Transverse colon (tissue), 4 donors: Measurements from ENCODE around the gene KLHL22. TPM values are rescaled to one million over a fixed set of nuclear protein-coding genes. Genes with fewer than 3 reads are reported as not detected.
"Not testable (repeated sequence)": the region's sequence is repeated elsewhere in the genome, so short reads cannot be mapped to it uniquely, and the experiment has no call there.

Experiments
- DNase-seq: peaks from one replicate; pipeline ENCODE4 v3.0.0-alpha.2; 2019
- H3K27ac ChIP-seq, 4 donors: fragments of 200-600 bp; sonication (generic); 2 replicates each; pipeline ENCODE4 v1.5.1; 2016 to 2018; ENCODE audit warnings: inconsistent platforms in 4 of 4
- H3K27me3 ChIP-seq: fragments of 200-600 bp; sonication (generic); 2 replicates; pipeline ENCODE4 v1.5.1; 2017; ENCODE audit warnings: inconsistent platforms
- H3K36me3 ChIP-seq, 4 donors: fragments of 200-600 bp; sonication (generic); 2 replicates each; pipeline ENCODE4 v1.5.1; 2017 to 2019; ENCODE audit warnings: inconsistent platforms in 4 of 4
- H3K4me1 ChIP-seq, 4 donors: fragments of 200-600 bp; sonication (generic); 2 replicates each; pipeline ENCODE4 v1.5.1; 2017 to 2020; ENCODE audit warnings: inconsistent platforms in 4 of 4
- H3K4me3 ChIP-seq, 4 donors: fragments of 200-600 bp; sonication (generic); 1 replicate in 1 of 4; 2 replicates in 3 of 4; pipeline versions ENCODE4 v1.5.1 to v1.6.1; 2017 to 2019; ENCODE audit warnings: inconsistent platforms in 4 of 4
- H3K9me3 ChIP-seq, 2 donors: fragments of 200-600 bp; sonication (generic); 2 replicates each; pipeline ENCODE4 v1.5.1; 2017 to 2019; ENCODE audit warnings: inconsistent platforms in 2 of 2
- EP300 ChIP-seq: sonication (generic); formaldehyde crosslinking; IDR thresholded peaks from one replicate; pipeline ENCODE4 v1.6.1; 2017; ENCODE audit warnings: antibody characterized with exemption, low read depth
- POLR2A ChIP-seq: fragments of 450-650 bp; IDR thresholded peaks from one replicate; pipeline ENCODE4 v1.6.1; 2016; ENCODE audit warnings: antibody characterized with exemption, mild to moderate bottlenecking, moderate library complexity
- POLR2AphosphoS5 ChIP-seq, 3 donors: sonication (generic); formaldehyde crosslinking; IDR thresholded peaks; one replicate each; pipeline ENCODE4 v1.6.1; 2016; ENCODE audit warnings: antibody characterized with exemption in 3 of 3
- WGBS, 2 donors: methylation state at CpG; one replicate each; pipeline ENCODE4 v1.1.5; 2018; ENCODE audit warnings: low coverage in 1 of 2; 5-methylcytosine and 5-hydroxymethylcytosine counted together
- in situ Hi-C, 4 donors: fragments of 200-750 bp; cut with MboI; loops; one replicate each; pipeline versions ENCODE4 v1.15.0 to v1.15.1; 2017; ENCODE audit warnings: low sequenced_read_pairs in 3 of 4, low pct_ligation_motif_present in 1 of 4, low pct_unique_long_range_greater_than_20kb in 1 of 4
- intact Hi-C: fragments of 100-400 bp; cut with DNase I; formaldehyde crosslinking; loops from one replicate; pipeline ENCODE4 v1.15.1; 2023; ENCODE audit warnings: low total_unique reads
- total RNA-seq, 4 donors: library from RNA; depleted of rRNA; stranded (reverse); fragments of >200 nt; gene quantifications; one replicate each; pipeline ENCODE4 v1.1.0, GENCODE V29; 2016
- TF ChIP-seq, protein P1 (sequence below), 5 experiments: fragments of 200-600 bp in 3 of 5; fragments of 450-650 bp in 2 of 5; sonication (generic) in 3 of 5; IDR thresholded peaks; 1 replicate in 2 of 5; 2 replicates in 3 of 5; pipeline ENCODE4 v1.5.1; 2016 to 2017; ENCODE audit warnings: antibody characterized with exemption in 5 of 5, inconsistent platforms in 3 of 5, mild to moderate bottlenecking in 2 of 5, moderate library complexity in 1 of 5

The KLHL22 gene
- total RNA-seq, 4 donors from 2014 or later: 12.7 to 75.9 (median 16.9) TPM

DNA sequence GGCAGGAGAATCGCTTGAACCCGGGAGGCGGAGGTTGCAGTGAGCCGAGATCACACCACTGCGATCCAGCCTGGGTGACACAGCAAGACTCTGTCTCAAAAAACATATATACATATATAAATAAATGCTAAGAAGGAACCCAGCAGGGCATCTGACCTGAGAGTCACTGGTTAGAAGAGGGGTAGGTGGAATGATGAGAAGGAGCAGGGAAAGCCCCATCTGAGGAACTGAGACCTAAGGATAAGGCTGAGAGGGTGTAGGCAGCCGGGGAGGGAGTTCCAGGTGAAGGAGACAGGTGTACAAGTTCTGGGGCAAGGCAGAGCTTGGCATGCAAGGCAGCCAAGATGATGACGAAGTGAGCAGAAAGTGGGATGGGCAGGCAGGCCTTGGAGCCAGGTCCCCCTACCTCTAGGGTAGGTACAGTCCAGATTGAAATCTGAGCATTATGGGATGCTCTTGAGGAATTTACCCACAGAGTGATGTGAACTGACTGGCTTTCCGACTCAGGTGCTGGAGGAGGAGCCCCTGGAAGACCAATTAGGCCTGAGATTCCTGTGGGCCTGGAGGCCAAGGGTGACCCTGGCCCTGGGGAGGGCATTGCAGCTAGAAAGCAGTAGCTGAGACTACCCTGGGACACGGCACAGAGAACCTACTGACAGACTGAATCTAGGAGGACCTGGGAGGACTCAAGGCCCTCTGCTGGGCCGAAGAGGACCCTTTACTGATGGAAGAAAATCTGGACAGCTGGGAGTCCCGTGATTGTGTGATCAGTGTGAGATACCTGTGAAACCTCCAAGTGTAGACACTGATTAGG, 22.8 kb downstream of the KLHL22 start:
- no peaks in the 10 kb centered on the region for H3K9me3 ChIP-seq
- H3K27me3 ChIP-seq: no peaks in the 10 kb centered on the region
- DNase-seq: no peak
- no peaks in the 10 kb centered on the region for H3K4me1 ChIP-seq
- TF ChIP-seq EP300 (no peak), POLR2A (no peak), POLR2AphosphoS5 (IDR thresholded peaks at IDR 0.05) (no peak)
- TF ChIP-seq, protein P1, sequence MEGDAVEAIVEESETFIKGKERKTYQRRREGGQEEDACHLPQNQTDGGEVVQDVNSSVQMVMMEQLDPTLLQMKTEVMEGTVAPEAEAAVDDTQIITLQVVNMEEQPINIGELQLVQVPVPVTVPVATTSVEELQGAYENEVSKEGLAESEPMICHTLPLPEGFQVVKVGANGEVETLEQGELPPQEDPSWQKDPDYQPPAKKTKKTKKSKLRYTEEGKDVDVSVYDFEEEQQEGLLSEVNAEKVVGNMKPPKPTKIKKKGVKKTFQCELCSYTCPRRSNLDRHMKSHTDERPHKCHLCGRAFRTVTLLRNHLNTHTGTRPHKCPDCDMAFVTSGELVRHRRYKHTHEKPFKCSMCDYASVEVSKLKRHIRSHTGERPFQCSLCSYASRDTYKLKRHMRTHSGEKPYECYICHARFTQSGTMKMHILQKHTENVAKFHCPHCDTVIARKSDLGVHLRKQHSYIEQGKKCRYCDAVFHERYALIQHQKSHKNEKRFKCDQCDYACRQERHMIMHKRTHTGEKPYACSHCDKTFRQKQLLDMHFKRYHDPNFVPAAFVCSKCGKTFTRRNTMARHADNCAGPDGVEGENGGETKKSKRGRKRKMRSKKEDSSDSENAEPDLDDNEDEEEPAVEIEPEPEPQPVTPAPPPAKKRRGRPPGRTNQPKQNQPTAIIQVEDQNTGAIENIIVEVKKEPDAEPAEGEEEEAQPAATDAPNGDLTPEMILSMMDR (IDR thresholded peaks at IDR 0.05): no peak
- H3K27ac ChIP-seq: no peak overlapping the region
- no peak overlapping the region for H3K4me3 ChIP-seq
- intact Hi-C loops: no loop called here
- 95 to 100% methylated on average over 1 to 11 of the region's 11 CpGs for WGBS, 2 donors
- no peaks in the 10 kb centered on the region for H3K36me3 ChIP-seq
- in situ Hi-C loops: no loop called here

- DNase-seq: no peak
- TF ChIP-seq POLR2AphosphoS5 (IDR thresholded peaks at IDR 0.05) (no peak), POLR2A (no peak), EP300 (no peak)
- TF ChIP-seq, protein P1 (IDR thresholded peaks at IDR 0.05): no peak
- WGBS, 2 donors: 93% methylated on average over 9 of the region's 9 CpGs; no CpG with 5 or more reads in 1 of the 2 donors
- Histone ChIP-seq H3K9me3 (no peaks in the 10 kb centered on the region), H3K27me3 (no peaks in the 10 kb centered on the region), H3K36me3 (no peaks in the 10 kb centered on the region), H3K4me3 (no peak overlapping the region), H3K4me1 (no peaks in the 10 kb centered on the region), H3K27ac (no peak overlapping the region)
- intact Hi-C loops (no loop called here), in situ Hi-C loops (no loop called here)
Measured at GRCh38 chr22:20471126-20471833, 24.3 kb downstream of the KLHL22 start.

DNA sequence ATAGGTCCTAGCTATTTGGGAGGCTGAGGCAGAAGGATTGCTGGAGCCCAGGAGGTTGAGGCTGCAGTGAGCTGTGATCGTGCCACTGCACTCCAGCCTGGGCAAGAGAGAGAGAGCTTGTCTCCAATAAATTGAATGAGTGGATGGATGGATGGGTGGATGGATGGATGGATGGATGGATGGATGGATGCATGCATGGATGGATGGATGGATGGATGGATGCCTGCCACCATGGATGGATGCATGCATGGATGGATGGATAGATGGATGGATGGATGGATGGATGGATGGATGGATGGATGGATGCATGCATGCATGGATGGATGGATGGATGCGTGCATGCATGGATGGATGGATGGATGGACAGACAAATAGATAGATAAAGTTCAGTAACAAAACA, 25.1 kb downstream of the KLHL22 start:
- intact Hi-C loops, H3K27me3 ChIP-seq, H3K4me1 ChIP-seq, in situ Hi-C loops, H3K36me3 ChIP-seq, H3K27ac ChIP-seq, H3K9me3 ChIP-seq, H3K4me3 ChIP-seq, DNase-seq: not testable (repeated sequence)
- 74 to 99% methylated on average over 2 of the region's 2 CpGs for WGBS, 2 donors

DNA sequence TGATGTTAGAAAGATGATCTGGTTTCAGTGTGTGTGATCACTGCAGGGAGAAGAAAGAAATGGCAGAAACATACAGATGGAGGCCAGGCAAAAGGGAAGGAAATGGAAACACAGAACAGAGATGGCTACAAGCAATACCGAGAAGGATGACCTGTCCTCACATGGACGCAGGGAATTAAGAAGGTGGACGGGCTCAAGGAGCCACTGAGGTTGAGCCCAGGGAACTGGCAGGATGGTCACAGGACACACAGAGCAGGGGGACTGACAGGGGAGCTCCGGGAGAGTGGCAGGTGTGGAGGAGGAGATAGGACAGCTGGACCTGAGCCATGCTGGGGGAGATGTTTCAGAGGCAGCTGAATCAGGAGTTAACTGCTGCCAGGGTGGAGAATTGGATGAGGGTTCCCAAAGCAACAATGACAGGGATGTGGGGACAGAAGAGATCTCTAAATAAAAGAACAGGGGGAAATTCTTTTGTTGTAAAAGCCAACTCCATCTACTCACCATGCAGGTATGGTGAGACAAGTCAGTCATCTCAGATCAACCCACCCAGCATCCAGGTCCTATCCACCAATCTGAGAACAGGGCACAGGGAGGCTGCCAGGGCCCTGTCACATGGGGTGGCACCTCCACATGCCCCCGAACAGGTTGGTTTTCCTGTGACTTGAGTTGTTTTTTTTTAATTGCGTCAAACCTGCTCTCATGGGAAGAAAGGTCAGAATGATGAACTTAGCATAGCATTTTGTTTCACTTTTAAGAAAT, 26.3 kb downstream of the KLHL22 start:
- no peaks in the 10 kb centered on the region for H3K4me1 ChIP-seq
- H3K27me3 ChIP-seq: no peaks in the 10 kb centered on the region
- DNase-seq: no peak
- no peak overlapping the region for H3K4me3 ChIP-seq
- WGBS, 2 donors: 84 to 91% methylated on average over 3 to 6 of the region's 6 CpGs
- intact Hi-C loops (no loop called here), in situ Hi-C loops (no loop called here)
- H3K9me3 ChIP-seq: no peaks in the 10 kb centered on the region
- H3K27ac ChIP-seq: no peak overlapping the region
- H3K36me3 ChIP-seq: no peaks in the 10 kb centered on the region
- TF ChIP-seq EP300 (no peak), POLR2AphosphoS5 (IDR thresholded peaks at IDR 0.05) (no peak), POLR2A (no peak)
- TF ChIP-seq, protein P1 (IDR thresholded peaks at IDR 0.05): no peak
